ENCODE data around the gene SYP.

SYP gene

GRCh38 chrX:49199906-49200771 lies at the start of gene SYP:
Gene SYP (minus strand): TSS chrX:49200193. CDS start chrX:49200186, 7 bp downstream.
- in situ Hi-C loops (cut with MboI; ENCODE audit: low sequenced_read_pairs): no loop called here

GRCh38 chrX:49249616-49250015 lies 49.6 kb upstream of the SYP start:
- in situ Hi-C loops (cut with MboI; ENCODE audit: low sequenced_read_pairs): no loop called here

- in situ Hi-C loops (cut with MboI; ENCODE audit: low sequenced_read_pairs): no loop called here
These were observed 49.1 kb upstream of the SYP start for GRCh38 chrX:49249071-49249470.

- in situ Hi-C loops (cut with MboI; ENCODE audit: low sequenced_read_pairs): no loop called here
These were observed 48.2 kb upstream of the SYP start for GRCh38 chrX:49247916-49248811.

GRCh38 chrX:49247346-49247745 lies 47.4 kb upstream of the SYP start:
- in situ Hi-C loops (cut with MboI; ENCODE audit: low sequenced_read_pairs): no loop called here

- in situ Hi-C loops (cut with MboI; ENCODE audit: low sequenced_read_pairs): no loop called here
These were observed 46.5 kb upstream of the SYP start for GRCh38 chrX:49246541-49246940.

GRCh38 chrX:49244207-49244606 lies 44.2 kb upstream of the SYP start:
- in situ Hi-C loops (cut with MboI; ENCODE audit: low sequenced_read_pairs): no loop called here

GRCh38 chrX:49243166-49243565 lies 43.2 kb upstream of the SYP start:
- in situ Hi-C loops (cut with MboI; ENCODE audit: low sequenced_read_pairs): no loop called here

- in situ Hi-C loops (cut with MboI; ENCODE audit: low sequenced_read_pairs): no loop called here
These were observed 42.6 kb upstream of the SYP start for GRCh38 chrX:49242545-49243066.

GRCh38 chrX:49238735-49239134 lies 38.7 kb upstream of the SYP start:
- in situ Hi-C loops (cut with MboI; ENCODE audit: low sequenced_read_pairs): no loop called here

GRCh38 chrX:49237060-49237459 lies 37.1 kb upstream of the SYP start:
- in situ Hi-C loops (cut with MboI; ENCODE audit: low sequenced_read_pairs): no loop called here

GRCh38 chrX:49233887-49234555 lies 34.0 kb upstream of the SYP start:
- in situ Hi-C loops (cut with MboI; ENCODE audit: low sequenced_read_pairs): no loop called here

- in situ Hi-C loops (cut with MboI; ENCODE audit: low sequenced_read_pairs): no loop called here
These were observed 33.2 kb upstream of the SYP start, which contains the start of gene CACNA1F for GRCh38 chrX:49233176-49233575. Gene CACNA1F (minus strand): TSS chrX:49233340. CDS start chrX:49233309, 31 bp downstream.

GRCh38 chrX:49232525-49232924 lies 32.5 kb upstream of the SYP start:
- in situ Hi-C loops (cut with MboI; ENCODE audit: low sequenced_read_pairs): no loop called here

- in situ Hi-C loops (cut with MboI; ENCODE audit: low sequenced_read_pairs): no loop called here
These were observed 31.5 kb upstream of the SYP start for GRCh38 chrX:49231333-49232000.

- in situ Hi-C loops (cut with MboI; ENCODE audit: low sequenced_read_pairs): no loop called here
These were observed 30.7 kb upstream of the SYP start for GRCh38 chrX:49230500-49231232.

- in situ Hi-C loops (cut with MboI; ENCODE audit: low sequenced_read_pairs): no loop called here
These were observed 28.2 kb upstream of the SYP start for GRCh38 chrX:49228185-49228584.

- in situ Hi-C loops (cut with MboI; ENCODE audit: low sequenced_read_pairs): no loop called here
These were observed 27.7 kb upstream of the SYP start for GRCh38 chrX:49227726-49228125.

- in situ Hi-C loops (cut with MboI; ENCODE audit: low sequenced_read_pairs): no loop called here
These were observed 27.0 kb upstream of the SYP start for GRCh38 chrX:49226946-49227345.

GRCh38 chrX:49225858-49226257 lies 25.9 kb upstream of the SYP start:
- in situ Hi-C loops (cut with MboI; ENCODE audit: low sequenced_read_pairs): no loop called here
